Kidney (tissue), 14 donors: ENCODE measurements around the gene IWS1. TPM values are rescaled to one million over a fixed set of nuclear protein-coding genes. Genes with fewer than 3 reads are reported as not detected.

Experiments
- DNase-seq, 5 donors: peaks; one replicate each; pipeline ENCODE4 v3.0.0-alpha.2; 2013 to 2020
- FAIRE-seq: peaks from 2 replicates; lab custom pipeline; 2012; peaks lifted over from hg19 to GRCh38; lab: Jason Lieb, UNC
- H3K27ac ChIP-seq, 2 donors: one replicate each; pipeline ENCODE4 v1.7.0; 2013; ENCODE audit warnings: low read depth in 2 of 2, low read length in 2 of 2, inconsistent platforms in 1 of 2
- H3K27me3 ChIP-seq: one replicate; pipeline ENCODE4 v1.7.1; 2013; ENCODE audit warnings: low read length, inconsistent platforms; ENCODE audit not compliant: control insufficient read depth, insufficient read depth
- H3K36me3 ChIP-seq, 3 donors: one replicate each; pipeline versions ENCODE4 v1.7.0 to v1.7.1; 2013; ENCODE audit warnings: low read length in 3 of 3, control low read depth in 1 of 3, inconsistent platforms in 1 of 3; ENCODE audit not compliant: insufficient read depth in 3 of 3, control insufficient read depth in 2 of 3
- H3K4me1 ChIP-seq, 3 donors: one replicate each; pipeline versions ENCODE4 v1.7.0 to v1.7.1; 2013; ENCODE audit warnings: low read length in 3 of 3, inconsistent platforms in 1 of 3, low read depth in 1 of 3; ENCODE audit not compliant: control insufficient read depth in 2 of 3, insufficient read depth in 2 of 3
- H3K4me3 ChIP-seq, 3 donors: one replicate each; pipeline versions ENCODE4 v1.7.0 to v1.8.1; 2013; ENCODE audit warnings: low read length in 3 of 3, control low read depth in 1 of 3, inconsistent platforms in 1 of 3
- H3K9ac ChIP-seq, 3 donors: one replicate each; pipeline versions ENCODE4 v1.7.0 to v1.7.1; 2013; ENCODE audit warnings: low read length in 3 of 3, control low read depth in 1 of 3, inconsistent platforms in 1 of 3
- H3K9me3 ChIP-seq, 3 donors: one replicate each; pipeline versions ENCODE4 v1.7.0 to v1.7.1; 2013; ENCODE audit warnings: low read length in 3 of 3, control low read depth in 1 of 3, inconsistent platforms in 1 of 3; ENCODE audit not compliant: control insufficient read depth in 2 of 3, insufficient read depth in 1 of 3
- CTCF ChIP-seq: IDR thresholded peaks from 3 replicates; pipeline ENCODE4 v1.5.1; 2012; ENCODE audit warnings: mild to moderate bottlenecking, moderate library complexity, borderline replicate concordance; ENCODE audit not compliant: insufficient read depth; ENCODE audit errors: extremely low read depth
- intact Hi-C: fragments of 100-400 bp; cut with DNase I; formaldehyde crosslinking; loops from one replicate; pipeline ENCODE4 v1.11.1; 2022
- polyA plus RNA-seq: library from polyadenylated mRNA; stranded (reverse); fragments of 350-450 nt; fragmentation: Illumina TruSeq; extraction: RNeasy Lipid Tissue Mini Kit (QIAGEN cat#74804); gene quantifications from one replicate; pipeline ENCODE4 v1.2.3, GENCODE V29; 2014; ENCODE audit warnings: low read depth, low replicate concordance; ENCODE audit not compliant: insufficient read depth
- total RNA-seq: library from RNA; stranded (reverse); fragmentation: NEBNext Ultra II Directional; extraction: Animal tissue kit (Norgen Biotek cat#: 25700); gene quantifications from one replicate; pipeline ENCODE4 v1.2.1, GENCODE V29; 2021
- donor health status: control.
- donor health status: control.
- donor health status: control.
- donor health status: control.
- donor health status: control.
- donor health status: DM: yes; HTN: yes; CAD: no.
- donor health status: Normal renal cell carcinoma (clear cell type).

The IWS1 gene
- total and polyA plus RNA-seq, 2 donors from 2014 or later: 29.8 to 35.8 TPM

DNA sequence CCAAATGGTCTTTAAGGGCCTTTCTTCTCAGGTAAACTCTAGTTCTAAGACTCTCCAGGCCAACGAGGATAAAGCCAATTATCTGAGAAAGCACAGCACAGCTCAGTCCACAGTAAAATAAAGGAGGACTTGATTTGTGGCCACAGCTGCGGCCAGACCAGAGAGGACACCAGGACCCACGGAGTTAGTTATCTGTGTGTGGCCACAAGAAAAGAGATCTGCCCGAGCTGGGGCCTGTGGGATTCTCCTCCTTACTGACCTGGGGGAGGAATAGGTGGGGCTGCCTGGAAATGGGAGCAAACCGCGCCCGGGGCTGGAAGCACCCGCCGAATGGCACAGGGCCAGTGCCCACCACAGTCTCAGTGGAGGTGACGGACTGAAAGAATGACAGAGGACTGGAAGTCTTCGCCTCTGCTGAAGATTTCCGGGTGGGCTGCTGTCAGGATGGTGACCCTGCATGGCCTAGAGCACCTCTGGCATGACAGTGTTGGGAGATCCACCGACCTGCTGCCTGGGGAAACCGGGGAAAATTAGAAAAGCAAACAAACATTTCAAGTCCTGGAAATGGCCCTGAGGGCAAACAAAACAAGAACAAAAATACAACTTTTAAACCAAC, 94.8 kb downstream of the IWS1 start:
- no peaks in the 10 kb centered on the region for H3K4me1 ChIP-seq
- H3K9me3 ChIP-seq: no peaks in the 10 kb centered on the region
- FAIRE-seq (no peak), DNase-seq (no peak)
- H3K36me3 ChIP-seq: no peaks in the 10 kb centered on the region
- no peaks in the 10 kb centered on the region for H3K27me3 ChIP-seq
- intact Hi-C loops: no loop called here
- TF ChIP-seq CTCF: no peak
- H3K4me3 ChIP-seq: no peak overlapping the region
- H3K27ac ChIP-seq: no peak overlapping the region
- H3K9ac ChIP-seq: no peak overlapping the region

Other genes with a start within 250 kb of the IWS1 start
- gene ERCC3, start 232.3 kb downstream of the IWS1 start, total RNA-seq: 37.1 TPM
- 23.5 TPM for gene ERCC3, start 232.3 kb downstream of the IWS1 start, polyA plus RNA-seq
- gene MAP3K2, start 138.5 kb downstream of the IWS1 start, total RNA-seq: 65.3 TPM
- gene MAP3K2, start 138.5 kb downstream of the IWS1 start, polyA plus RNA-seq: 4.9 TPM
- 5.9 TPM for gene PROC, start 108.1 kb downstream of the IWS1 start, total RNA-seq
- gene PROC, start 108.1 kb downstream of the IWS1 start, polyA plus RNA-seq: 51.0 TPM
- 11.0 TPM for gene MYO7B, start 9.2 kb upstream of the IWS1 start, total RNA-seq
- gene MYO7B, start 9.2 kb upstream of the IWS1 start, polyA plus RNA-seq: 22.2 TPM
- gene GPR17, start 119.7 kb upstream of the IWS1 start, total RNA-seq: 0.50 TPM
- 0.39 TPM for gene GPR17, start 119.7 kb upstream of the IWS1 start, polyA plus RNA-seq
- gene LIMS2, start 149.0 kb upstream of the IWS1 start, total RNA-seq: 101 TPM
- gene LIMS2, start 149.0 kb upstream of the IWS1 start, polyA plus RNA-seq: 107 TPM
- 9.3 TPM for gene SFT2D3, start 175.0 kb upstream of the IWS1 start, total RNA-seq
- 5.1 TPM for gene SFT2D3, start 175.0 kb upstream of the IWS1 start, polyA plus RNA-seq